Thymus (tissue), 11 donors: ENCODE measurements around the gene USO1. TPM values are rescaled to one million over a fixed set of nuclear protein-coding genes. Genes with fewer than 3 reads are reported as not detected.
A peak's percentile ranks its signal among the peaks of the same experiment; 100 is the strongest.
"Not testable (repeated sequence)": the region's sequence is repeated elsewhere in the genome, so short reads cannot be mapped to it uniquely, and the experiment has no call there.

Experiments used
- DNase-seq, 9 donors: peaks; one replicate each; pipeline ENCODE4 v3.0.0-alpha.2; 2013; ENCODE audit warnings: low spot score in 9 of 9, low read depth in 6 of 9, missing footprints in 1 of 9
- H3K27ac ChIP-seq, 2 donors: one replicate each; pipeline ENCODE4 v1.5.1; 2013; ENCODE audit warnings: control low read depth in 1 of 2, low read depth in 1 of 2, low read length in 1 of 2, mild to moderate bottlenecking in 1 of 2, moderate library complexity in 1 of 2
- H3K27me3 ChIP-seq, 2 donors: one replicate each; pipeline ENCODE4 v1.5.1; 2013; ENCODE audit warnings: low read length in 1 of 2; ENCODE audit not compliant: control insufficient read depth in 2 of 2, insufficient read depth in 1 of 2
- H3K36me3 ChIP-seq, 2 donors: one replicate each; pipeline ENCODE4 v1.5.1; 2013; ENCODE audit warnings: low read length in 1 of 2, mild to moderate bottlenecking in 1 of 2, moderate library complexity in 1 of 2; ENCODE audit not compliant: control insufficient read depth in 2 of 2, insufficient read depth in 2 of 2
- H3K4me1 ChIP-seq, 2 donors: one replicate each; pipeline ENCODE4 v1.5.1; 2013; ENCODE audit warnings: low read length in 2 of 2; ENCODE audit not compliant: control insufficient read depth in 2 of 2, insufficient read depth in 2 of 2
- H3K4me3 ChIP-seq, 2 donors: one replicate each; pipeline ENCODE4 v1.5.1; 2013; ENCODE audit warnings: low read length in 2 of 2, control low read depth in 1 of 2, mild to moderate bottlenecking in 1 of 2
- H3K9me3 ChIP-seq, 2 donors: one replicate each; pipeline ENCODE4 v1.5.1; 2013; ENCODE audit warnings: low read length in 1 of 2, mild to moderate bottlenecking in 1 of 2; ENCODE audit not compliant: control insufficient read depth in 2 of 2, insufficient read depth in 1 of 2
- WGBS: extraction: QIAGEN DNeasy Blood & Tissue Kit; methylation state at CpG from one replicate; pipeline ENCODE4 v1.1.7; 2013; 5-methylcytosine and 5-hydroxymethylcytosine counted together
- polyA plus RNA-seq: library from polyadenylated mRNA; stranded (reverse); fragments of 200-250 nt; gene quantifications from one replicate; pipeline ENCODE4 v1.2.3, GENCODE V29; 2013
- total RNA-seq: library from RNA; stranded (reverse); fragments of 120-200 nt; gene quantifications from one replicate; pipeline ENCODE4 v1.2.4, GENCODE V29; 2013
- donor health status: healthy.

USO1 gene
- total and polyA plus RNA-seq, 2 donors: 42.6 to 45.4 TPM

- H3K36me3 ChIP-seq: no peaks in the 10 kb centered on the region
- H3K4me1 ChIP-seq: no peaks in the 10 kb centered on the region
- H3K4me3 ChIP-seq: no peak overlapping the region
- no peak for DNase-seq
- H3K9me3 ChIP-seq: no peaks in the 10 kb centered on the region
- H3K27ac ChIP-seq: no peak overlapping the region
- no peaks in the 10 kb centered on the region for H3K27me3 ChIP-seq
- 98% methylated on average over 1 of the region's 1 CpG for WGBS
Observed at GRCh38 chr4:75834095-75834771, 109.9 kb downstream of the USO1 start.

GRCh38 chr4:75834772-75835154 is 110.4 kb downstream of the USO1 start:
- 95% methylated on average over 2 of the region's 2 CpGs for WGBS
- Histone ChIP-seq H3K4me1 (no peaks in the 10 kb centered on the region), H3K4me3 (no peak overlapping the region), H3K9me3 (no peaks in the 10 kb centered on the region), H3K27ac (no peak overlapping the region), H3K27me3 (no peaks in the 10 kb centered on the region), H3K36me3 (no peaks in the 10 kb centered on the region)
- no peak for DNase-seq

- DNase-seq: no peak
- WGBS: 91% methylated on average over 8 of the region's 8 CpGs
- Histone ChIP-seq H3K4me1 (no peaks in the 10 kb centered on the region), H3K27ac (no peak overlapping the region), H3K9me3 (no peaks in the 10 kb centered on the region), H3K27me3 (no peaks in the 10 kb centered on the region), H3K36me3 (no peaks in the 10 kb centered on the region), H3K4me3 (no peak overlapping the region)
Observed at GRCh38 chr4:75841641-75842520, 117.5 kb downstream of the USO1 start.

GRCh38 chr4:75843596-75843995 is 119.2 kb downstream of the USO1 start:
- Histone ChIP-seq H3K4me1 (no peaks in the 10 kb centered on the region), H3K27ac (no peak overlapping the region), H3K4me3 (no peak overlapping the region), H3K36me3 (no peaks in the 10 kb centered on the region), H3K27me3 (no peaks in the 10 kb centered on the region), H3K9me3 (no peaks in the 10 kb centered on the region)
- no peak for DNase-seq
- 98% methylated on average over 4 of the region's 4 CpGs for WGBS

GRCh38 chr4:75844151-75844662 is 119.8 kb downstream of the USO1 start:
- no peaks in the 10 kb centered on the region for H3K4me1 ChIP-seq
- no peaks in the 10 kb centered on the region for H3K27me3 ChIP-seq
- H3K27ac ChIP-seq: no peak overlapping the region
- H3K4me3 ChIP-seq: no peak overlapping the region
- H3K36me3 ChIP-seq: no peaks in the 10 kb centered on the region
- DNase-seq: no peak
- no peaks in the 10 kb centered on the region for H3K9me3 ChIP-seq
- WGBS: 98% methylated on average over 3 of the region's 3 CpGs

- Histone ChIP-seq H3K36me3 (no peaks in the 10 kb centered on the region), H3K4me3 (no peak overlapping the region), H3K27ac (no peak overlapping the region), H3K4me1 (peaks cover 0 to 6% of the 10 kb centered on the region in 2 donors), H3K27me3 (no peaks in the 10 kb centered on the region), H3K9me3 (no peaks in the 10 kb centered on the region)
- WGBS: 96% methylated on average over 2 of the region's 2 CpGs
- no peak for DNase-seq
Observed at GRCh38 chr4:75845992-75846391, 121.6 kb downstream of the USO1 start.

- H3K27me3 ChIP-seq, H3K9me3 ChIP-seq, H3K4me1 ChIP-seq, H3K27ac ChIP-seq, H3K4me3 ChIP-seq, H3K36me3 ChIP-seq: not testable (repeated sequence)
- WGBS: 34% methylated on average over 14 of the region's 14 CpGs
- DNase-seq: peak; percentile 36 to 84 (median 64)
Observed at GRCh38 chr4:75848171-75848760, 123.9 kb downstream of the USO1 start.

- Histone ChIP-seq H3K9me3 (no peaks in the 10 kb centered on the region), H3K27me3 (no peaks in the 10 kb centered on the region), H3K4me1 (peaks cover 0 to 6% of the 10 kb centered on the region in 2 donors), H3K4me3 (no peak overlapping the region), H3K36me3 (no peaks in the 10 kb centered on the region), H3K27ac (no peak overlapping the region)
- WGBS: 96% methylated on average over 4 of the region's 4 CpGs
- DNase-seq: no peak
Observed at GRCh38 chr4:75848891-75849290, 124.5 kb downstream of the USO1 start.

GRCh38 chr4:75849461-75849860 is 125.1 kb downstream of the USO1 start:
- WGBS: 64% methylated on average over 6 of the region's 6 CpGs

More at GRCh38 chr4:75849461-75849860, 125.1 kb downstream of the USO1 start:
- no peak overlapping the region for H3K27ac ChIP-seq
- H3K4me1 ChIP-seq: peaks cover 0 to 6% of the 10 kb centered on the region in 2 donors
- H3K27me3 ChIP-seq: no peaks in the 10 kb centered on the region
- no peaks in the 10 kb centered on the region for H3K9me3 ChIP-seq
- DNase-seq: peak in 2 of 9 donors; percentile 13 to 28
- H3K36me3 ChIP-seq: no peaks in the 10 kb centered on the region
- H3K4me3 ChIP-seq: no peak overlapping the region
